Fibroblast of lung (primary cell): ENCODE measurements around the gene PRICKLE1. TPM values are rescaled to one million over a fixed set of nuclear protein-coding genes. Genes with fewer than 3 reads are reported as not detected.

Experiments
- DNase-seq, 2 donors: peaks; one replicate each; pipeline versions ENCODE4 v3.0.0 to v3.0.0-alpha.2; 2010; ENCODE audit warnings: low read depth in 2 of 2
- H2AFZ ChIP-seq: 2 replicates; pipeline ENCODE4 v1.5.1; 2012; ENCODE audit warnings: low read length, control low read depth, inconsistent platforms
- H3K27ac ChIP-seq: 2 replicates; pipeline ENCODE4 v1.5.1; 2011; ENCODE audit warnings: low read length, control low read depth; ENCODE audit not compliant: insufficient read depth
- H3K27me3 ChIP-seq: 2 replicates; pipeline ENCODE4 v1.5.1; 2011; ENCODE audit warnings: mild to moderate bottlenecking, low read length; ENCODE audit not compliant: control insufficient read depth, insufficient read depth
- H3K36me3 ChIP-seq: 2 replicates; pipeline ENCODE4 v1.5.1; 2011; ENCODE audit warnings: low read length; ENCODE audit not compliant: control insufficient read depth, insufficient read depth
- H3K4me1 ChIP-seq: 2 replicates; pipeline ENCODE4 v1.5.1; 2011; ENCODE audit warnings: low read length; ENCODE audit not compliant: control insufficient read depth, insufficient read depth; ENCODE audit errors: extremely low read depth
- H3K4me2 ChIP-seq: 2 replicates; pipeline ENCODE4 v1.5.1; 2011; ENCODE audit warnings: low read length, control low read depth; ENCODE audit not compliant: insufficient read depth; ENCODE audit errors: extremely low read depth
- H3K4me3 ChIP-seq, 4 experiments: fragments of 200-600 bp in 1 of 4; sonication (generic) in 1 of 4; replicated peaks in 1 of 4; 2 replicates each; pipeline ENCODE4 v1.5.1; 2011 to 2016; ENCODE audit warnings: low read length in 4 of 4, low read depth in 3 of 4, mild to moderate bottlenecking in 3 of 4, control low read depth in 2 of 4, inconsistent platforms in 1 of 4, mixed read lengths in 1 of 4; ENCODE audit not compliant: insufficient read depth in 1 of 4; ENCODE audit errors: control extremely low read depth in 1 of 4
- H3K79me2 ChIP-seq: 2 replicates; pipeline ENCODE4 v1.5.1; 2012; ENCODE audit warnings: mild to moderate bottlenecking, low read length, inconsistent platforms; ENCODE audit not compliant: control insufficient read depth, insufficient read depth
- H3K9ac ChIP-seq: 2 replicates; pipeline ENCODE4 v1.5.1; 2011; ENCODE audit warnings: mild to moderate bottlenecking, low read length, control low read depth; ENCODE audit not compliant: insufficient read depth
- H3K9me3 ChIP-seq: 2 replicates; pipeline ENCODE4 v1.5.1; 2012; ENCODE audit warnings: low read depth, low read length; ENCODE audit not compliant: control insufficient read depth, insufficient read depth
- H4K20me1 ChIP-seq: 2 replicates; pipeline ENCODE4 v1.5.1; 2011; ENCODE audit warnings: low read length; ENCODE audit not compliant: control insufficient read depth, insufficient read depth; ENCODE audit errors: extremely low read depth
- CTCF ChIP-seq, 2 donors: IDR thresholded peaks in 1 of 2; conservative IDR thresholded peaks in 1 of 2; 1 replicate in 1 of 2; 2 replicates in 1 of 2; pipeline ENCODE4 v1.5.1; 2011 to 2012; ENCODE audit warnings: low read length in 2 of 2, control low read depth in 1 of 2, inconsistent platforms in 1 of 2, low read depth in 1 of 2, mild to moderate bottlenecking in 1 of 2
- EZH2 ChIP-seq: IDR thresholded peaks from 2 replicates; pipeline ENCODE4 v1.5.1; 2012; ENCODE audit warnings: low read length, control low read depth, mild to moderate bottlenecking; ENCODE audit errors: missing control alignments
- polyA plus RNA-seq, 2 donors: library from polyadenylated mRNA; depleted of rRNA in 1 of 2; stranded (reverse) in 1 of 2; unstranded in 1 of 2; fragments of >200 nt; gene quantifications; 2 replicates each; pipeline ENCODE4 v1.2.1, GENCODE V29; 2011 to 2012; ENCODE audit warnings: missing spikeins in 1 of 2
- total RNA-seq: library from RNA; depleted of rRNA; stranded (reverse); fragments of >200 nt; gene quantifications from 2 replicates; pipeline ENCODE4 v1.2.1, GENCODE V29; 2014

Gene PRICKLE1
- total and polyA plus RNA-seq, 2 donors (not counting 1 experiment from before 2014, with no cell fraction given) = 3.4 to 9.6 TPM

- no peak for DNase-seq
- Histone ChIP-seq H3K27ac (no peak overlapping the region), H3K27me3 (no peaks in the 10 kb centered on the region), H3K4me2 (peak overlapping the region; percentile 84), H2AFZ (no peak overlapping the region), H3K4me1 (no peaks in the 10 kb centered on the region), H3K9me3 (no peaks in the 10 kb centered on the region), H3K9ac (no peak overlapping the region), H3K79me2 (peaks cover 33% of the 10 kb centered on the region), H4K20me1 (no peaks in the 10 kb centered on the region), H3K36me3 (no peaks in the 10 kb centered on the region), H3K4me3 (no peak overlapping the region)
- TF ChIP-seq EZH2 (no peak), CTCF (conservative IDR thresholded peaks at IDR 0.05 in 1 of 2, IDR thresholded peaks at IDR 0.05 in 1 of 2; ENCODE audit: low read depth in 1 of 2, low read length in 2 of 2) (no peak)
Observed at GRCh38 chr12:42481368-42481767, 108.2 kb downstream of the PRICKLE1 start.

GRCh38 chr12:42477941-42478340 is 111.6 kb downstream of the PRICKLE1 start:
- peak; percentile 47 for DNase-seq
- H3K4me1 ChIP-seq = peaks cover 9% of the 10 kb centered on the region

GRCh38 chr12:42475106-42475505 is 114.4 kb downstream of the PRICKLE1 start:
- peaks cover 9% of the 10 kb centered on the region for H3K4me1 ChIP-seq
- no peak for TF ChIP-seq CTCF (conservative IDR thresholded peaks at IDR 0.05 in 1 of 2, IDR thresholded peaks at IDR 0.05 in 1 of 2; ENCODE audit: low read depth in 1 of 2, low read length in 2 of 2)
- TF ChIP-seq EZH2 = no peak
- peak overlapping the region; percentile 40 for H3K4me2 ChIP-seq
- no peak overlapping the region for H3K4me3 ChIP-seq
- no peak overlapping the region for H2AFZ ChIP-seq
- H4K20me1 ChIP-seq = no peaks in the 10 kb centered on the region
- no peaks in the 10 kb centered on the region for H3K36me3 ChIP-seq
- peaks cover 18% of the 10 kb centered on the region for H3K79me2 ChIP-seq
- H3K9ac ChIP-seq = no peak overlapping the region
- H3K27ac ChIP-seq = no peak overlapping the region
- no peaks in the 10 kb centered on the region for H3K9me3 ChIP-seq
- H3K27me3 ChIP-seq = no peaks in the 10 kb centered on the region
- no peak for DNase-seq

More at GRCh38 chr12:42477941-42478340, 111.6 kb downstream of the PRICKLE1 start:
- Histone ChIP-seq H3K4me3 (no peak overlapping the region), H3K27ac (no peak overlapping the region), H3K79me2 (peaks cover 35% of the 10 kb centered on the region), H3K4me2 (peak overlapping the region; percentile 27), H3K27me3 (no peaks in the 10 kb centered on the region), H3K9ac (no peak overlapping the region), H3K36me3 (no peaks in the 10 kb centered on the region), H3K9me3 (no peaks in the 10 kb centered on the region), H4K20me1 (no peaks in the 10 kb centered on the region), H2AFZ (no peak overlapping the region)
- TF ChIP-seq CTCF (conservative IDR thresholded peaks at IDR 0.05 in 1 of 2, IDR thresholded peaks at IDR 0.05 in 1 of 2; ENCODE audit: low read depth in 1 of 2, low read length in 2 of 2) (no peak), EZH2 (no peak)
